NCI-H1436 (cell line): ENCODE data around the gene FAM83B.
"Not testable (repeated sequence)": the region's sequence is repeated elsewhere in the genome, so short reads cannot be mapped to it uniquely, and the experiment has no call there.

ENCODE experiments used
- DNase-seq: peaks from one replicate; lab custom pipeline; 2025; lab: John Stamatoyannopoulos, UW

FAM83B gene

DNA sequence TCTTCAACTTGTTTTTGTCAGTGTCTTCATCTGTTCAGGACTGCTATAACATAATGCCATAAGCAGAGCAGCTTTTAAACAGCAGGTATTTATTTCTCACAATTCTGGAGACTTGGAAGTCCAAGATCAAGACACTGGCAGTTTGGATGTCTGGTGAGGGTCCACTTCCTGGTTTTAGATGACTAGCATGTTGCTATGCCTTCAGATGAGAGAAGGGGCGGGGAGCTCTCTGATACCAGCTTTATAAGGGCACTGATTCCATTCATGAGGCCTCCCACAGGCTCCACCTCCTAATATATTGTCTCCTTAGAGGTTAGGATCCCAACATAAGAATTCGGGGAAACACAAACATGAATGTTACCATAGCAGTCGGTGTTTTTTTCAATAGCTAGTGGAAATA is 52.9 kb downstream of the FAM83B start:
- no peak for DNase-seq

DNA sequence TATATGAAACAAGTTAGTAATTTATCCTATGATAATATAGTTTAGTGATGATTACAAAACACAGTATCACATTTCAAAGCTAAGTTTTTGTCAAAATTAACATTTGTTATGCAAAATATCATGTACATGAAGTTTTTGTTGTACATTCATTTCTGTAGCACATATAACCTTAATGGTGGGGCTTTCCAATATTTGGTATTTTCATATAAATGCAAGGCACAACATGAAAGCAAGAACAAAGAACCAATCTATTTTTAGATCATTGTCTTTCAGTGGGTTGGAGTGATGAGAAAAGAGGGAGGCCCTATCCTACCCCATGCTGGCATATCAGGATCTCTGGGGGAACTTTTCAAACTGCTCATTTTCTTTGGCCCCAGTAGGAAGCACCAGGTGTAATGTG is 53.4 kb downstream of the FAM83B start:
- no peak for DNase-seq

DNA sequence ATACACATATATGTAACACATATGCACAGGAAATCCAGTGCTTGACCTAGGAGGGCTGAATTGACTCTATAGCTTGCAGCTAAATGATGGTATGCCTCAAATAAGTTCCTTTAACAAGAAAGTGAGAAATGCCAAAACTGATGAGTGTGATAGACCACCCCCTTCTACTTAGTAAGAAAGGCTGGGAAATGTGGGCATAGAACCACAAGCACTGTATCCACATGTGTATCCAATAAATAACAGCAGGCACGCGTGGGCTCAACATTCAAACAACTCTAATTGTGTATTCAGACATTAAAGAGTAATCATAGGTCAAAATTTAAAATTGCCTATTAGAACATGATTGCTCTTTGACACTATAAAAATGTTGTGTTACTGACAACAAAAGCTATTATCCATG is 54.1 kb downstream of the FAM83B start:
- DNase-seq, result no peak

DNA sequence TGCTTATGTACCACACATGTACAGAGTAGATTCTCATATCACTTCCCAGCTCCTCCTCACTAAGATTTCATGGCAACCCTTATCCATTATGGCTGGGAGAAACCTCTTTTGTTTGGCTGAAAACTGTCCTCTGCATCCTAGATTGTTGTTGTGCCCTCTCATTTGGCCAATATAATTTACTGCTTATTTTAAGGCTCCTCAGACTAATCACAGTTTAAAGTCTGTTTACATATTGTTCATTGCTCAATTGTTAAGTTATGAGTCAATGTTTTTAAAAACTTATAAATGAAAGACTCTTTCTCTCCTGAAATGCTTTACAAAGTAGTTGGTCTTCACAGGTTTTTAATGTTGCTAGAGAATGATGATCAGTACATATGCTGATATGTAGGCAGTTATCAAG is 57.3 kb downstream of the FAM83B start:
- DNase-seq, result no peak

GRCh38 chr6:54907355-54907754 is 60.8 kb downstream of the FAM83B start:
- no peak for DNase-seq

DNA sequence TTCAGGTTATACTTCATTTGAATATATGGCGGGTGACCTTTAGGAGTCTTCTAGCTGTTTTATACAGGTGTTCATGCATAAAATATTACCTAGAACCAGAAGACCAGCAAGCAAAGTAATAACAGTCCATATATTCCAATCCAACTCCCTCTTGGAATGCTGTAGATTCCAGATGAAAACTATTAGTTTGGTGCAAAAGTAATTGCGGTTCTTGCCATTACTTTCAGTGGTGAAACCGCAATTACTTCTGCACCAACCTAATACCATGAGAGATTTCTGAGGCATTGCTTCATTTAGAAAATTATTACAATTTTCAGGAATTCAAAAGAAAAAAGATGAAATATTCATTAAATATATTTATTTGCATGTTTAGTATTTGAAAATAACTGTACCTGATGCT is 62.6 kb downstream of the FAM83B start:
- DNase-seq, result no peak

- DNase-seq, result no peak
Measured at GRCh38 chr6:54910431-54910884, 63.9 kb downstream of the FAM83B start.

- DNase-seq, result no peak
Measured at GRCh38 chr6:54910921-54911320, 64.3 kb downstream of the FAM83B start.

DNA sequence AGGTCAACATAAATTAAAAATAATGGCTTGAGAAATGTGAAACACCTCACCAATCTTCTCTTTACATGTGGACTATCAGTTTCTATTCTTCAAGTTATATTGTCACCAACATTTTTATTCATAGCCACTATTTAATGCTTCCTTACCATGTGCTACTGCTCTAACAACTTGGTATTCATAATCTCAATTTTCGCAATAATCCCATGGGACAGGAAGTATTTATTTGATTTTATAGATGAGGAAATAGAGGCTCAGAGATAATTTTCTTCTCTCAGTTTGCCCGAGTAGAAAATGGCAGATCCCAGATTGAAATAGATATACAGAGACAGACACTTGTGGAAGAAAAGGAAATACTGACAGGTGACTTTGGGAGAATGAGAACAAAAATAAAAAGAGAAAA is 66.6 kb downstream of the FAM83B start:
- no peak for DNase-seq

- no peak for DNase-seq
Measured at GRCh38 chr6:54916858-54917257, 70.3 kb downstream of the FAM83B start.

DNA sequence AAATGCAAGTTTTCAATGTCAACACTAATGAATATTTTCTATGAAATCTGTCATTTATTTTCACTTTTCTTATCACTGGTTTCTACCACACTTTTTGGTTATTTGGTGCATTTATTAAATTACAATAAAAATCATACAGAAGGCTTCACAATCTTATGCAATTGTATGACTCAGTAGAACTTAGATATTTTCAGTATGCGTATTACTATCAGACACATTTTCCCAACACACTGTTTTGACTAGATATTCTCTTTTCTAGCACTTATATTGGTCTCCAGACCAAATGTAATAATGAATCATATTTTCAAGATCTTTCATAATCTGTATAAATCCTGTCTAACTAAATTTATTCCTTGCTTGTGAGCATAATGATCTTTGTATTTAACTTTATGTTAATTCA is 74.1 kb downstream of the FAM83B start:
- DNase-seq, result no peak

DNA sequence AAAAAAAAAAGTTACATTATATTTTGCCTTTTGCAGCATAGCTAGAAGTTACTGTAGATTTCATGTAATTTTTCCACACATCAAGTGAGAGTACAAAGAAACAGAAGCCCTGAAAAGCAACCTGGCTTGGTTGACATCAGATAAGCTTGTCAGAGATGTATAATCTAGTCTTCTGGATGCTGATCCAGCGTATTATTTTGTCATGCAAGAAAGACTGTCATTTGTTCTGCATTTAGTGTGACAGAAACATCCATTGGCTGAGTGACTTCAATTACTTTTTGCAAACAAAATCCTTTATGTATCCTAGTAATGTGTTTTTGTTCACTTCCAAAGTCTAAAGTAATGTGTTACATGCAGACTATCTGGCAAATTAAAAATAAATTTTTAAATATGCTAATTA is 75.3 kb downstream of the FAM83B start:
- no peak for DNase-seq

- no peak for DNase-seq
Measured at GRCh38 chr6:54929245-54929909, 82.8 kb downstream of the FAM83B start.

DNA sequence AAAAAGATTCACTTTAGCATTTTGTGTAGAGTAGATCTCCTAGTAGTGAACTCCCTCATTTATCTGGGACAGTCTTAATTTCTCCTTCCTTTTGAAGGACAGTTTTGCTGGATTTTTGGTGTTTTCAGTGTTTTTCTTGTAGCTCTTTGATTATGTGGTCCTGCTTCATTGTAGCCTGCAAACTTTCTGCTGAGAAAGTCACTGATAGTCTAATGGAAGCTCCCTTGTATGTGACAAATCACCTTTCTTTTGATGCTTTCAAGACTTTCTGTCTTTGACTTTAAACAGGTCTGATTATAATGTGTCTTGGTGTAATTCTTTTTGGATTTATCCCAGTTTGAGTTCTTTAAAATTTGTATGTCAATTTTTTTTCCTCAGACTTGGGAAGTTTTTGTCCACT is 86.1 kb downstream of the FAM83B start:
- DNase-seq, result no peak

- no peak for DNase-seq
Measured at GRCh38 chr6:54935739-54936138, 89.2 kb downstream of the FAM83B start.

DNA sequence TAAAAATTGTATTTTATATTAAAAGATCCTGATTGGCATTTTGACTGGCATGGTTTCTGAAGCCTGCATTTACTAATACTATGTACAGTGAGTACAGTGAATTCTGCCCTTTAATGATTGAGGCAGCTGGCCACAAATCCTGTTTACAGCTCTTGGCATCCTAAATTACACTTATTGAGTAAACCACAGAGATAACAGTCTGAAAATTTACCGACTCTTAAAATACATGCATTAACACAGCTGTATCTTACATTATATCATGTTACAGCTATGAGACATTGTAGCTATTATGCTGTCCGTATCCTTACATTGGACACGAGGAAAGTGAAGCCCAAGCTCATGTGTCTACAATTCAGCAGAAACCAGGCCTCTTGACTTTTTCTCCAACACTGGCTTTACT is 90.8 kb downstream of the FAM83B start:
- DNase-seq, result no peak

DNA sequence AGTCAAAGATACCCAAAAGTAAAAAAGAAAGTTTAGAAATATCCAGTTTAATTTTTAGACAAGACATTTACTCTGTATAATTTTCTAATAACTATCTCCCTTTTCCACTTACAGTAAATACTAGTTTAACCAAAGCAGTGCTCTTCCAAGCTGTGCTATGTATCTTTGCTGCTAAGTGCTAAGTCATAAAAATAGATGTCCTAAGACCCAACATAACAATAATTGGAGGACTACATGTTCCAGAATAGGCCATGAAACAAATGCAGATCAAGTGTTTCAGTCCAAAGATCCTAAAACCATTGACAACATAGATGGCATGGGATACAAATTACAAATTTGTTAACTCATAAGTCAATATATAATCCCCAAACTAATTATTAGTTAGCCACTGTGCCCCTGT is 111.1 kb downstream of the FAM83B start:
- no peak for DNase-seq

GRCh38 chr6:54958446-54958845 is 111.9 kb downstream of the FAM83B start:
- no peak for DNase-seq

- no peak for DNase-seq
Measured at GRCh38 chr6:54959820-54960219, 113.2 kb downstream of the FAM83B start.

- DNase-seq, result not testable (repeated sequence)
Measured at GRCh38 chr6:54961372-54961771, 114.8 kb downstream of the FAM83B start.

DNA sequence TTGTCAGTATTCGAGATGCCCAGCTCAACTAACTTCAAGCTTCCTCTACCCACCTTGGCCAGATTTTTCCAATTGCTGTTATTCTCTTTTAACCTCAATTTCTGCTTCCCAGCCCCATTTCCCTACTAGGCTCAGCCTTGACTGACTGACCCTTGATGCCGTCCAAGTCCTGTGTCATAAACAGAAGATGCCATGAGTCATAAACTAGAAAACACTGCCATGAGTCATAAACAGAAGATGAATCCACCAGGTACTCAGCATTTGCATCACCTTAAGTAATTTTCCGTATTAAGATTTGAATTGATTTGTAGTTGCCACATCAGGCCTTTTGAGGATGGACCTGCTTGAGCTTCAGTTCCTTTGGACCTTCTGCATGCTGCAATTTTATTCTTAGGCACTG is 123.8 kb downstream of the FAM83B start:
- DNase-seq, result no peak

DNA sequence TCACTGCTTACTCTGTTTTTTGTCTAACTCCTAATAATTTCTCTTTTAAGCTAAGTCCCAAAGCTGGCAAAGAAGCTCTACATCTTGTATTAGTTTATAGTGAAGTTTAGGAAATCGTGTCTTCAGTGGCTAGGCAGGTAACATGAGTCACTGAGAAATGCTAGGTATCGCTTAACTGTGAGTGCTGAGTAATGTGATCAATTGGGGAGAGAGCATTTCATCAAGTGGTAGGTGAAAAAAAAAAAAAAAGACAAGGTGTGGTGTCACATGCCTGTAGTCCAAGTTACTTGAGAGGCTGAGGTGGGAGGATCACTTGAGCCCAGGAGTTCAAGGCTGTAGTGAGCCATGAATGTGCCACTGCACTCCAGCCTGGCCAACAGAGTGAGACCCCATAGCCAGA is 125.3 kb downstream of the FAM83B start:
- DNase-seq, result no peak

DNA sequence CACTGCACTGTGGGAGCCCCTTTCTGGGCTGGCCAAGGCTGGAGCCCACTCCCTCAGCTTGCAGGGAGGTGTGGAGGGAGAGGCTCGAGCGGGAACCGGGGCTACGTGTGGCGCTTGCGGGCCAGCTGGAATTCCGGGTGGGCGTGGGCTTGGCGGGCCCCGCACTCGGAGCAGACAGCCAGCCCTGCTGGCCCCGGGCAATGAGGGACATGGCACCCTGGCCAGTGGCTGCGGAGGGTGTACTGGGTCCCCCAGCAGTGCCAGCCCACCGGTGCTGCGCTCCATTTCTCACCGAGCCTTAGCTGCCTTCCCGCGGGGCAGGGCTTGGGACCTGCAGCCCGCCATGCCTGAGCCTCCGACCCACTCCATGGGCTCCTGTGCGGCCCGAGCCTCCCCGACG is 132.6 kb downstream of the FAM83B start:
- not testable (repeated sequence) for DNase-seq

- DNase-seq, result no peak
Measured at GRCh38 chr6:54980511-54981275, 134.1 kb downstream of the FAM83B start.
